NB4 (cell line): Measurements from ENCODE around the gene KLHL22.

ENCODE experiments used
- MYC ChIP-seq: IDR thresholded peaks from 2 replicates; pipeline ENCODE4 v1.6.1; 2011; ENCODE audit warnings: low read depth, low read length
- POLR2A ChIP-seq: IDR thresholded peaks from 2 replicates; pipeline ENCODE4 v1.6.1; 2011; ENCODE audit warnings: mild to moderate bottlenecking; ENCODE audit not compliant: insufficient read length; ENCODE audit errors: extremely low read depth
- TF ChIP-seq, protein P1 (sequence below): IDR thresholded peaks from one replicate; pipeline ENCODE4 v1.5.1; 2012; ENCODE audit warnings: low read depth, low read length

GRCh38 chr22:20507253-20508066 lies 11.9 kb upstream of the KLHL22 start, which contains the start of gene MED15:
- TF ChIP-seq POLR2A: peak; percentile 56
- TF ChIP-seq, protein P1, sequence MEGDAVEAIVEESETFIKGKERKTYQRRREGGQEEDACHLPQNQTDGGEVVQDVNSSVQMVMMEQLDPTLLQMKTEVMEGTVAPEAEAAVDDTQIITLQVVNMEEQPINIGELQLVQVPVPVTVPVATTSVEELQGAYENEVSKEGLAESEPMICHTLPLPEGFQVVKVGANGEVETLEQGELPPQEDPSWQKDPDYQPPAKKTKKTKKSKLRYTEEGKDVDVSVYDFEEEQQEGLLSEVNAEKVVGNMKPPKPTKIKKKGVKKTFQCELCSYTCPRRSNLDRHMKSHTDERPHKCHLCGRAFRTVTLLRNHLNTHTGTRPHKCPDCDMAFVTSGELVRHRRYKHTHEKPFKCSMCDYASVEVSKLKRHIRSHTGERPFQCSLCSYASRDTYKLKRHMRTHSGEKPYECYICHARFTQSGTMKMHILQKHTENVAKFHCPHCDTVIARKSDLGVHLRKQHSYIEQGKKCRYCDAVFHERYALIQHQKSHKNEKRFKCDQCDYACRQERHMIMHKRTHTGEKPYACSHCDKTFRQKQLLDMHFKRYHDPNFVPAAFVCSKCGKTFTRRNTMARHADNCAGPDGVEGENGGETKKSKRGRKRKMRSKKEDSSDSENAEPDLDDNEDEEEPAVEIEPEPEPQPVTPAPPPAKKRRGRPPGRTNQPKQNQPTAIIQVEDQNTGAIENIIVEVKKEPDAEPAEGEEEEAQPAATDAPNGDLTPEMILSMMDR: no peak
- no peak; the same call in 1 of the 2 replicates for TF ChIP-seq MYC
